G401 (cell line): ENCODE data around the gene EWSR1. TPM values are rescaled to one million over a fixed set of nuclear protein-coding genes. Genes with fewer than 3 reads are reported as not detected.

Experiments used
- DNase-seq: peaks from one replicate; pipeline ENCODE4 v3.0.0-alpha.2; 2015; ENCODE audit warnings: low spot score
- in situ Hi-C: cut with HindIII; loops from 2 replicates; pipeline ENCODE4 v1.10.0; 2016; ENCODE audit warnings: low sequenced_read_pairs, mixed read lengths
- total RNA-seq: library from RNA; depleted of rRNA; stranded (reverse); fragments of >200 nt; shearing (Covaris generic); gene quantifications from 2 replicates; pipeline ENCODE4 v1.2.3, GENCODE V29; 2014

EWSR1 gene
- total RNA-seq, 1 experiment from 2014 or later = 196 TPM

DNA sequence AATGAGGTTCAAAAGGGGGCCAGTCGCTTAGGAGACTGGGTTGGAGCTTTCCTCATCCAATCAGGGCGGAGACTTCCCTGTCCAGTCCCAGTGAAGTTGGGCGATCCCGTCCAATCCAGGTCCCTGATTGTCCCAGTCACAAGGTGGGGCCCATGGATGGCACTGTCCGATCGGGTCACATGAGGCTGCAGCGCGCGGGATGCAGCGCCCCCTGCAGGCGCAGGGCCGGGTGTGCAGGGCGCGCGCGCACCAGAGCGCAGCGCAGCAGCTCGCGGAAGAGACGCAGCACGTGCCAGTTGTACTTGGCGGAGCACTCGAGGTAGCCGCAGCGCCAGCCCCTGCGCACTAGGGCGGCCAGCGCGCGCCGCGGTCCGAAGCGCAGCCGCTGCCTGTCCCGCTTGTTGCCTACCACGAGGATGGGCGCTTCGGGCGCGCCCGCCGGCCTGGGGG is 45.1 kb downstream of the EWSR1 start:
- DNase-seq = no peak
- in situ Hi-C loops = no loop called here

DNA sequence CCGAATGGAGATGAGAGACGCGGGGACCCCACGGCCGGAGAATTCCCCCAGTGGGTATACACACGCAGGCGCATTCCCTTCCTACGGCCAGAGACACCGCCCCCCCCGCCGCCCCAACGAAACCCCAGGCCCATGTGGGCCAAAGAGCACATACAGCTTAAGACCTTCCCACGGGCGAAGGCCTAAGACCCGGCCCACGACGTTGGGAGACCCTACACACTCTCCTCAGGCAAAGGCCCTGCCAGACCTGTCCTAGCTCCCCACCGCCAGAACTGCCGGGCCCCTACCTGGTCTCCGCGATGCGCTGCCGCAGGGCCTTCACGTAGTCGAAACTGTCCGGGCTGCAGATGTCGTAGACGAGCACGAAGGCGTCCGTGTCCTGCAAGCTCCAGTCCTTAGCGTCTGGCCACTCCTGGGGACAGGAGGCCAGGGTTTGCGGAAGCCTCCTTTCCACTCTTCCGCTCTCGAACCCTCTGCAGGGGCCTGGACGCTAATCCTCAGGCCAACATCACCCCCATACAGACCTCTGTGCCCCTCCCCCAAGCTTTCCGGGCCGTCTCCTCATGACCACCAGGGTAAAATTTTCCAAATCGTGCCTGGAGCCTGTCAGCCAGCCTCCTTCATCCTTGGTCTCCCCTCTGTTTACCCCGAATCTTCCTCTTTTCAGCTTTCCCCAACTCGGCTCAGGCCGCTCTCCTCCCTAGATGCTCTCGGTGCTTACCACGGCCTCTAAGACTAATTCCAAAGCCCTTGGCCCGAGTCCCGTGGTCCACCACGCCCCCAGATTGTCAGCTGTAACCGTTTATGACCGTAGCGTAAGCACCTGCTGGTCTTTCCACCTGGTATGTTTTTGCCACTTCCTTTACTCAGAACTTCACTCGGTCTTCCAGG is 45.8 kb downstream of the EWSR1 start:
- DNase-seq = no peak
- in situ Hi-C loops = no loop called here

DNA sequence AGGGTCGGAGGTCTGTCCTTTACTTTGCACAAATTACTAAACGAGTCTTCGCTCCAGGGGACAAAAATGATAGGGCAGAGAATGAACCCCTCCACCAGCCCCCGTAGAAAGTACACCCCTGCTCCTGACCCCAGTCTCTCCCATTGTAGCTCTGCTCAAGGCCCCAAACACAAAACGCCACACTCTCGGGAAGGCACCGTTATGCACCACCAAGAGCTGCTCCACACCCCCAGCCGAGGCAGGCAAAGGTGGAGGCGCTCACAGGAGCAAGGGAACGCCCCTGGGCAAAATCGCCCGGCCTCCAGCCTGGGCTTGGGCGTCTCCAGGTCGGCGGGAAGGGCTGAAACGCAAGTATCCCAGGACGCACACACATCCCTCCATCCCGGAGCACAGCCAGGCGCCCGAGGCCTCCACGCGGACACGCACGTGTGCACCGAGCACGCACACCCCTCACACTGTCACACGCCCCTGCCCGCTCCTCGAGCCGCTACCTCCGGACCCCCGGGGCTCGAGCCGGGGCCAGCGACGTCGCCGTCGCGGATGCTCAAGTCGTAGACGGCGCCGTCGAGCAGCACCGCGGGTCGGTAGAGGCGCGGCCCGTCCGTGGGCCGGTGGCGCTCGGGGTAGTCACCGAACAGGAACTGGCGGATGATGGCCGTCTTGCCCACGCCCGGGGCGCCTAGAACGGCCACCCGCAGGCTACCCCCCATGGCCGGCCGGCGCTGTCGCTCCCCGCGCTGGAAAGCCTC is 46.6 kb downstream of the EWSR1 start:
- DNase-seq = no peak
- in situ Hi-C loops = no loop called here

DNA sequence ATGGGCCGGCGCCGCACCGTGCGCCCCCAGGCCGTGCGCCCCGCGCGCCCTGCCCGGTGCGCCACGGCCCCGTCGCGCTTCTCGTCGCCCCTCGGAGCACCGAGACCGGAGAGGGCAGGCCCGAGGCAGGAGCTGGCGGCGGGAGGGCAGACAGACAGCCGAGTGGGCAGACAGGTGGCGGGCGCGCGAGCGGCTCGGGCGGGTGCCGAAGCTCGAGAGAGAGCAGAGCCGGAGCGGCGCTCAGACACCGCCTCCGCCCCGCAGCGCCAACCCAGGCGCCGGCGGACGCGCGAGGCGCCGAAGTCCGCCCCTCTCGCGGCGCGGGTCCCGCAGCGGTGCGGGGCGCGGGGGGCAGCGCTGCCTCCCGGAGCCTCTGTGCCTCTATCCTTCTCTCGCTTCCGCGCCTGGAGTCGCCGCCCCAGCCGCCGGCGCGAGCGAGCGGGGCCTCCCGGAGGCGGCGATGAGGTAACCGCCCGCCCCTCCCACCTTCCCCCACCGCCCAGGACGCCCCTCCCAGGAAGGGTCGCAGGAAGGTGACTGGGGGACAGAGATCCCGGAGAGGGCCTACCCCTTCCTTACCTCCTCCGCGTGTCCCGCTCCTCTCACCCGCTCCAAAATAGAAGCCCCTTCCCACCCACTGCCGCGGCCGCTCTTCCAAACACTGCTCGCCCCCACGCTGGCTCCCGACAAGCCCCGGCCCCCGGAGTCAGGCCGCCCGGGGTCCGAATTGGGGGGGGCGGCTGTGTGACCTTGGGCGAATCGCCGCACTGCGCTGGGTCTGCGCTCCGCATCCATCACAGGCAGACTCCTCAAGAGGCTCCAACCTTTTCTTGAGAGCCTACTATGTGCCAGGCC is 47.4 kb downstream of the EWSR1 start, which contains the start of gene RASL10A:
RASL10A (minus strand) TSS at position 412 of the 855 bp plus-strand sequence. CDS start 451 bp downstream, outside the sequence.
- DNase-seq = no peak
- in situ Hi-C loops = no loop called here

- in situ Hi-C loops = no loop called here
- DNase-seq = no peak
Measured at GRCh38 chr22:29316141-29316828, 48.2 kb downstream of the EWSR1 start.

DNA sequence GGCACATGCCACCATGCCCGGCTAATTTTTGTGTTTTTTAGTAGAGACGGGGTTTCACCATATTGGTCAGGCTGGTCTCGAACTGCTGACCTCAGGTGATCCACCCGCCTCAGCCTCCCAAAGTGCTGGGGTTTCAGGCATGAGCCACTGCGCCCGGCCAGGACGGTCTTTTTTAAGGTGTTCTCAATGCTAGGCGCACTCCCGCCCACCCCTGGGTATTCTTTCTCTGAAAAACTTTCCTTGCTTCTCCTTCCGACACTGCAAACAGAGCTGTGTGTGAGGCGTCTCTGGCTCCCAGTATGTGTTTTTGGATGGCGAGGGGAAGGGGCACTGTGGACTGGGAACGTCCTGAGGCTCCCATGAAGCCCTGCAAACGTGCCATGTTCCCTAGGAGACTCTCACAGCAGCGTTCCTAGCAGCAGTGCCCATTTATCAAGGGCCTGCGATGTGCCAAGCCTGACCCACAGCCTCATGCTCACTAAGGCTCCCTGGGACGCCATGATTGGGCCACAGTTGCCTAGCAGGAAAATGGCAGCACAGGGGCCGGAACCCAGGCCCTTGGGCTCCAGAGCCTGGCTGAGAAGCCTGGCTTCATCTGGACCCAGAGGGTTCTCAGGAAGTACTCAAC is 49.9 kb downstream of the EWSR1 start:
- DNase-seq = no peak
- in situ Hi-C loops = no loop called here

GRCh38 chr22:29319072-29319471 is 51.0 kb downstream of the EWSR1 start:
- no peak for DNase-seq
- in situ Hi-C loops = no loop called here

DNA sequence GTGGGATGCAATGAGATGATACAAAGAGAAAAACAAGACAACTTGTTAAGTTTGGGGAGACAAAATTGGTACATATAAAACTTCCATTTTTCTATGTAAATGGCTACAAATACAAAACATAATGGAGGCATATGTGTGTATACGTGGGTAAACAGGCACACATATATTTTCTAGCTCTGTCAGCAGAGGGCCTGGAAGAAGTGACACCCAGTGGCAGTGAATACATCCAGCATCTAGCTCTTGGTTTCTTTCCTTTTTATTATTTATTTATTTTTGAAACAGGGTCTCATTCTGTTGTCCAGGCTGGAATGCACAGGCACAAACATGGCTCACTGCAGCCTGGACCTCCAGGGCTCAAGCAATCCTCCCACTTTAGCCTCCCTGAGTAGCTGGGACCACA is 52.5 kb downstream of the EWSR1 start:
- in situ Hi-C loops = no loop called here
- DNase-seq = no peak

DNA sequence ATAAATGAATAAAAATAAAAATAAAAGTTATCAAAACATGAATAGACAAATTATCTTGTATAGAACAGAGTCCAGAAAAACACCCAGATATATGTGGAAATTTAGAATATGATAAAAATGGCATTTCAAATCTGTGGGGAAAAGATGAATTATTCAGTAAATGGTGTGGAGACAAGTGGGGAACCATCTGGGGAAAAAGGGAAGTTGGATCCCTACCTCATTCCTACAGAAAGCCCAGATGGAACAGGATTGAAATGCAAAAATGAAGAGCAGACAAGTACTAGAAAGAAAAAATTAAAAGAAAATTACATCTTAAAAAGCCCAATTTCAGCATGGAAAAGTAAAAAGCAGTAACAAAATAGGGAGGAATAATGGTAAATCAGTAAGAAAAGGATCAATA is 55.6 kb downstream of the EWSR1 start:
- DNase-seq = no peak
- in situ Hi-C loops = no loop called here

DNA sequence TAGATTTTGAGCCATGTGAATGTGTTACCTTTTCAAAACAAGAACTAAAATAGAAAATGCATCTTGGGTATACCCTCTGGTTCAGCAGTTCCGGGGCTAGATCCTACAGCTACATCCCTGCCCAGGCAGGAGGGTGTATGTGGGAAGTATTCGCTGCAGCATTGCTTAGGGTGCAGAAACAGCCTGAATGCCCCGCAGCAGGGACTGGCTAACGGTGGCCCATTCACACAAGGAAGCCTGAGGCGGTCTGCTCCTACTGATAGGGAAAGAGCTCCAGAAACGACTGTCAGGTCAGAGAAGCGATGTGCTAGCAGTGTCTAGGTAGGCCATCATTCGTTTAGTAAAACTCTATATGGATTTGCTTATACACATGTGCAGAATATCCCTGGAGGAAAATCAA is 57.3 kb downstream of the EWSR1 start:
- in situ Hi-C loops = no loop called here
- no peak for DNase-seq

DNA sequence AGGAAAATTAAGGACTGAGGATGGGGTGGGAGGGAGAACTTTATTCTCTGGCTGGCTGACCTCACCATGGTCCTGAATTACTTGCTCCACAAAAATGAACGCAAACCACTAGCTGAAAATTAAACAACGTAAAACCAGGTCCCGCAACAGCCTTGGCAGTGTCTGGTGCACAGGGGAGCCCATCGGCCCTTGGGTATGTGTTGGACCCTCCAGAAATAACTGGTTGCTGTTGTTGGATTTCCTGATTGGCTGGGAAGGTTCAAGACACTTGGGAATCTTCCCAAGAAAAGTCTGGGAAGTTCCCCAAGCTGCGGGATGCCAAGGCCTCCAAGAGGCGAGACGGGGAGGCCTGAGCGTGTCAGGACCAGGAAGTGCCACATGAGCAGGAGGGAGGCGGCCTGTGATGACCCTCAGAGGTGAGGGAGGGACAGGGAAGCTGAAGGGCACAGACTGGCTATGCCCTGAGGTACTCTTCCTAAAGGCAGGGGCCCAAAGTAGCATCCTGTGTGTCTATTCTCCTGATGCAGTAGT is 57.8 kb downstream of the EWSR1 start:
- in situ Hi-C loops = no loop called here
- no peak for DNase-seq

- in situ Hi-C loops = no loop called here
- DNase-seq = no peak
Measured at GRCh38 chr22:29326481-29326880, 58.4 kb downstream of the EWSR1 start.

DNA sequence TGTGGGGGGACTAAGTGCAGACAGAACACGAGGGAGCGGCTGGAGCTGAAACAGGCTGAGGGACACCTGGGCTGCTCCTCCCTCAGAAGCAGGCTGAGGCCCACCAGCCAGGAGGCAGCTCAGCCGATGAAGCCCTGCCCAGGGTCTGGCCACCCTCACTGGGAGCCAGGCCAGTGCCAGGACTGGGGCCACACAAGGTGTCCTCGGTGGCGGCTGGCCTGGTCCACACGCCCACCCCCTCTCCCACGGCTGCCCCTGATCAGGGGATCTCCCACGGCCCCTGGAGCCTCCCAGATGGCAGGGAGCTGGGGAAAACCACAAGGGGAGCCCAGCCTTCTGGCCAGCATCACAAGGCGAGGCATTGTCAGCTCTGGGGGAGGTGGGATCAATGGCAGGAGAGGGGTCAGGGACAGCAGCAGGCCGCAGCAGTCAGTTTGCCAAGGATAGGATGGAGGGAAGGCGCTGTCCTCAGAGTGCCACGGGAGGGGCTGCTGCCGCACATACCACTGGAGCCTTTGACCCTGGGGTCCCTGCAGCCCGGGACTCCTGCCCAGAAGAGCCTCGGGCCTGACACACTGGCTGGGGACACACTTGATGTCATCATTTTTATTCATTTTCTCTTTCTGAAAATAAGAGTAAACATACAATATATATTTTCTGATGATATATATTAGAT is 59.2 kb downstream of the EWSR1 start:
- in situ Hi-C loops = no loop called here
- no peak for DNase-seq

DNA sequence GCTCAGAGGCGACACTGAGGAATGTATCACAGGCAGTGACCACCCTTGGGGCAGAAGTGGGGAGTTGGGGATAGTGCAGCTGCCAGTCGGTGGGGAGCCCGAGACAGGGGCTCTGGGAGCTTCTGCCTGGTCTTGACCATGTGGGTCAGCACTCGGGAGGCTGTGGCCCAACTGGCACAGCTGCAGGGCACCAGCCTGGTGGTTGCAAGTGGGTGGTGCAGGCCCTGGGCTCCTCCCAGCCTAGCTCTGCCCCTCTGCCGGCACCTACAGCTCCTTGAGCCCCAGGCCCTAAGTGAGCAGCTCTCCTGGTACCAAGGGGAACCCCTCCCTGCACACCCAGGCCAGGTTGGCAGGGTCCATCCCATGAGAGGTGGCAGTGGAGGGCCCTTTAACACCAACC is 60.0 kb downstream of the EWSR1 start:
- DNase-seq = no peak
- in situ Hi-C loops = no loop called here

GRCh38 chr22:29328566-29329500 is 60.8 kb downstream of the EWSR1 start:
- in situ Hi-C loops = no loop called here
- no peak for DNase-seq

- in situ Hi-C loops = no loop called here
- no peak for DNase-seq
Measured at GRCh38 chr22:29329581-29329980, 61.5 kb downstream of the EWSR1 start.

- DNase-seq = no peak
- in situ Hi-C loops = no loop called here
Measured at GRCh38 chr22:29330291-29330690, 62.2 kb downstream of the EWSR1 start.
